Activated CD8-positive, alpha-beta memory T cell treated with anti-CD3 and anti-CD28 coated beads for 48 hours (primary cell): ENCODE data around the gene NDOR1.
"Not testable (repeated sequence)": the region's sequence is repeated elsewhere in the genome, so short reads cannot be mapped to it uniquely, and the experiment has no call there.

Experiments used
- DNase-seq, 3 experiments: peaks; one replicate each; pipeline ENCODE4 v3.0.0-alpha.2; 2020; ENCODE audit warnings: low read depth in 2 of 3, low spot score in 2 of 3

The NDOR1 gene

DNA sequence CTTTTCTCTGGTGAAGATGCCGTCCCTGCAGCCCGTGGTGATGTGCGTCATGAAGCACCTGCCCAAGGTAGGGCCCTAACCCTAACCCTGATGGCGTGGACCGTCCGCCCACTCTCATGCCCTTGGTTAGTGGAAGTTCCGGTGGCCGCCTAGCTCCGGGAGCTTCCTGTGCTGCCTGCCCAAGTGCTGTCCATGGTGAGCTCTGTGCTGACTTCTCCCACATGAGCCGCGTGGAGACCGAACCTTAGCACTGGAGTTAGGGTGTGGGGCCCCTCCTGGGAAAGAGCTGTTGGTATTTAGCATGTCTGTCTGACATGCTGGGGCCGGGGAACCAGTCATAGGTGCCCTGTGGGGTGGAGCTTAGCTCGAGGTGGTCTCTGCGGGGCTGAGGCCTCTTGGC is 50.9 kb downstream of the NDOR1 start:
- no peak for DNase-seq

DNA sequence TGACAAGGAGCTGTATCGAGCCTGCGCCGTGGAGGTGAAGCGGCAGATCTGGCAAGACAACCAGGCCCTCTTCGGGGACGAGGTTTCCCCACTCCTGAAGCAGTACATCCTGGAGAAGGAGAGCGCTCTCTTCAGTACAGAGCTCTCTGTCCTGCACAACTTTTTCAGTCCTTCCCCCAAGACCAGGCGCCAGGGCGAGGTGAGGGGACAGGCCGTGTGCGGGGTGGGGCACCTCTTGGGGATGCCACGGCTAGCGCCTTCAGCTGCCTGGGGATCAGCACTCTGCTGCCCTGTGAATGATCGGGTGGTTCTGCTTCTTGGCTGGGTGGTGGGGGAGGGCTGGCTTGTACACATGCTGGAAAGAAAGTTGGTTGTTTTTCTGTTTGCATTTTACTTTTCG is 51.4 kb downstream of the NDOR1 start:
- DNase-seq, result no peak

DNA sequence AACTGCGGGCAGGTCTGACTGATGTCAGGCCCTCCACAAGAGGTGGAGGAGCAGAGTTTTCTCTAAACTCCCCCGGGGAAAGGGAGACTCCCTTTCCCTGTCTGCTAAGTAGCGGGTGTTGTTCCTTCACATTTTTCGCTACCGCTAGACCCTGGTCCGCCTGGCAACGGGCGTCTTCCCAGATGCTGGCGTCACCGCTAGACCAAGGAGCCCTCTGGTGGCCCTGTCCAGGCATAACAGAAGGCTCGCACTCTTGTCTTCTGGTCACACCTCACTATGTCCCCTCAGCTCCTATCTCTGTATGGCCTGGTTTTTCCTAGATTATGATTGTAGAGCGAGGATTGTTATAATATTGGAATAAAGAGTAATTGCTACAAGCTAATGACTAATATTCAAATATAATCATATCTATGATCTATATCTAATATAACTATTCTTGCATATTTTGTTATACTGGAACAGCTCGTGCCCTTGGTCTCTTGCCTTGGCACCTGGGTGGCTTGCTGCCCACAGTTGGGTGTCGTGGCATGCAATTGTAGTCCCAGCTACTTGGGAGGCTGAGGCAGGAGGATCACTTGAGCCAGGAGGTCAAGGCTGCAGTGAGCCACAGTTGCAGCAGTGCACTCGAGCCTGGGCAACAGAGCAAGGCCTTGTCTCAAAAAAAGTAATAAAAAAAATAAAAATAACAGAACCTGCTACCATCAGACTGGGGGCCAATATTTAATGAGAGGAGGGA is 56.8 kb downstream of the NDOR1 start:
- DNase-seq, result not testable (repeated sequence)

DNA sequence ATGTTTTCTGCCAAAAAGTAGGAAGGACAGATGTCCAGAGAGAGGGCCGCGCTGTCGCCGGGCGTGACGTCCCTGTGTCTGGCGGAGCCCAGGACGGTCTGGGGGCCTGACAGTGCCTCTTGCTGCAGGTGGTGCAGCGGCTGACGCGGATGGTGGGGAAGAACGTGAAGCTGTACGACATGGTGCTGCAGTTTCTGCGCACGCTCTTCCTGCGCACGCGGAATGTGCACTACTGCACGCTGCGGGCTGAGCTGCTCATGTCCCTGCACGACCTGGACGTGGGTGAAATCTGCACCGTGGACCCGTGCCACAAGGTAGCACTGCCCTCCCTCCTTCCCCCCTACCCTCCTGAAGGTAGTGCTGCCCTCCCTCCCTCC is 57.4 kb downstream of the NDOR1 start:
- no peak for DNase-seq

DNA sequence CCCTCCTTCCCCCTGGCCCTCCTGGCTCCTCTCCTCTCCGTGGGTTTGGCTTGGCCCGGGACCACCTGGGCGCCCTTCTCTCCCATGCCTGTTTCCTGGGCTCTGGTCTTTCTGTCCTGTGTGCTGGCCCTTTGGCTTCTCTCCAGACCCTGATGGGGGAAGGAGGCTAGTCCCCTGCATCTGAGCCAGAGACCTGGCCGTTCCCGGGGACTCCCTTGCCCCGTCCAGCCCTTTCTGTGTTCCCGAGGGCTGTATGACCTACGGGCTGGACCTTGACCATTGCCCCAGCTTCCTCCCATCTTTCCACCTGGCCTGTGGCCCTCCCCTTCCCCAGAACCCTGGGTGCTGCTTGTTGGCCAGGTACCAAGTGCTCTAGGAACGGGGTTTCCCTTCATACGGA is 58.0 kb downstream of the NDOR1 start:
- DNase-seq, result no peak

DNA sequence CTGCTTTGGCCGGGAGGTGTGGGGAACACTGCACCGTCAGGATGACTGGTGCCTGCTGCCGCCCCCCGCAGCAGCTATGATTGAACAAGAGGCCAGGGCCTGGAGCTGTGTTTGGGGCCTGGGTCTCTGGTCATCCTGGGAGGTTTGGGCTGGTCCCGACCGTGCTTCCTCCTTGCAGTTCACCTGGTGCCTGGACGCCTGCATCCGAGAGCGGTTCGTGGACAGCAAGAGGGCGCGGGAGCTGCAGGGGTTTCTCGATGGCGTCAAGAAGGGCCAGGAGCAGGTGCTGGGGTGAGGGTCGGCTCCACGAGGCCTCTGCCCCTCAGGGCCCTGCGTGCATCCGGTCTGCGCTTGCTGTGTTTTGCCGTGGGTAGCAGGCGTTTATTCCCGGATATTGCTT is 58.6 kb downstream of the NDOR1 start:
- no peak for DNase-seq

DNA sequence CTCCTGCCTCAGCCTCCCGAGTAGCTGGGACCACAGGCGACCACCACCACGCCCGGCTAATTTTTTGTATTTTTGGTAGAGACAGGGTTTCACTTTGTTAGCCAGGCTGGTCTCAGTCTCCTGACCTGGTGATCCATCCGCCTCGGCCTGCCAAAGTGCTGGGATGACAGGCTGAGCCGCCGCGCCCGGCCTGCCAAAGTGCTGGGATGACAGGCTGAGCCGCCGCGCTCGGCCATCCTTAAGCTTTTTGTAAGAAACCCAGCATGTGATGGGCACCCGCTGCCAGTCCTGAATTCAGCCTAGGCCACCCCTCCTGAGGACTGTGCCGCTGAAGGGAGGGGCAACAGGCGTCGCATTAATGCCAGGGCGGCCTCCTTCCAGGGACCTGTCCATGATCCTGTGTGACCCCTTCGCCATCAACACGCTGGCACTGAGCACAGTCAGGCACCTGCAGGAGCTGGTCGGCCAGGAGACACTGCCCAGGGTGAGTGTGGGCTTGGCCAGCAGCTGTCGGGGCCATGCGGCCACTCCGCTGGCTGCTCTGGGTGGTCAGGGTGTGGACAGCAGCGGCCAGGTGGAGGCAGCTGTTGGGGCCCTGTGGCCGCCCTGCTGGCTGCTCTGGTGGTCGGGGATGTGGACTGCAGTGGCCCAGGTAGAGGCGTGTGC is 60.1 kb downstream of the NDOR1 start:
- DNase-seq, result no peak

DNA sequence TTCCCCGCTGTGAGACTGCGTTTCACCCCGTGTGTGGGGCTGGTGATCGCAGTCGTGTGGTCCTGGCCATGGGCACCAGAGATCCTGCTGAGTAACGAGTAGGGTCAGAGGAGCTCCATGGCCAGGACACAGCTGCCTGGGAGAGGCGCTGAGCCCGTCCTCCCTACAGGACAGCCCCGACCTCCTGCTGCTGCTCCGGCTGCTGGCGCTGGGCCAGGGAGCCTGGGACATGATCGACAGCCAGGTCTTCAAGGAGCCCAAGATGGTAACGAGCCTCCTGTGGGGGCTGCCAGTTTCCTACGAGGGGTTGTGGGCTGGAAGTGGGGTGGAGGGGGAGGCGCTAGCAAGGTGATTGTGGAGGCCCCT is 60.6 kb downstream of the NDOR1 start:
- no peak for DNase-seq
